ENCODE measurements around the gene RGS3. TPM values are rescaled to one million over a fixed set of nuclear protein-coding genes. Genes with fewer than 3 reads are reported as not detected.
A peak's percentile ranks its signal among the peaks of the same experiment; 100 is the strongest.

Gene RGS3
- total RNA-seq, 4 donors from 2014 or later: 76.0 to 169 (median 105) TPM

GRCh38 chr9:113532809-113533190 lies 69.3 kb downstream of the RGS3 start:
- TF ChIP-seq, protein P1, sequence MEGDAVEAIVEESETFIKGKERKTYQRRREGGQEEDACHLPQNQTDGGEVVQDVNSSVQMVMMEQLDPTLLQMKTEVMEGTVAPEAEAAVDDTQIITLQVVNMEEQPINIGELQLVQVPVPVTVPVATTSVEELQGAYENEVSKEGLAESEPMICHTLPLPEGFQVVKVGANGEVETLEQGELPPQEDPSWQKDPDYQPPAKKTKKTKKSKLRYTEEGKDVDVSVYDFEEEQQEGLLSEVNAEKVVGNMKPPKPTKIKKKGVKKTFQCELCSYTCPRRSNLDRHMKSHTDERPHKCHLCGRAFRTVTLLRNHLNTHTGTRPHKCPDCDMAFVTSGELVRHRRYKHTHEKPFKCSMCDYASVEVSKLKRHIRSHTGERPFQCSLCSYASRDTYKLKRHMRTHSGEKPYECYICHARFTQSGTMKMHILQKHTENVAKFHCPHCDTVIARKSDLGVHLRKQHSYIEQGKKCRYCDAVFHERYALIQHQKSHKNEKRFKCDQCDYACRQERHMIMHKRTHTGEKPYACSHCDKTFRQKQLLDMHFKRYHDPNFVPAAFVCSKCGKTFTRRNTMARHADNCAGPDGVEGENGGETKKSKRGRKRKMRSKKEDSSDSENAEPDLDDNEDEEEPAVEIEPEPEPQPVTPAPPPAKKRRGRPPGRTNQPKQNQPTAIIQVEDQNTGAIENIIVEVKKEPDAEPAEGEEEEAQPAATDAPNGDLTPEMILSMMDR (IDR thresholded peaks at IDR 0.05): no peak
- no peak for DNase-seq (ENCODE audit: low spot score)
- ATAC-seq (ENCODE audit: low FRiP score): no peak

GRCh38 chr9:113533335-113534225 lies 70.1 kb downstream of the RGS3 start:
- DNase-seq (ENCODE audit: low spot score) (no peak), ATAC-seq (ENCODE audit: low FRiP score) (no peak)
- TF ChIP-seq, protein P1 (IDR thresholded peaks at IDR 0.05): no peak

DNA sequence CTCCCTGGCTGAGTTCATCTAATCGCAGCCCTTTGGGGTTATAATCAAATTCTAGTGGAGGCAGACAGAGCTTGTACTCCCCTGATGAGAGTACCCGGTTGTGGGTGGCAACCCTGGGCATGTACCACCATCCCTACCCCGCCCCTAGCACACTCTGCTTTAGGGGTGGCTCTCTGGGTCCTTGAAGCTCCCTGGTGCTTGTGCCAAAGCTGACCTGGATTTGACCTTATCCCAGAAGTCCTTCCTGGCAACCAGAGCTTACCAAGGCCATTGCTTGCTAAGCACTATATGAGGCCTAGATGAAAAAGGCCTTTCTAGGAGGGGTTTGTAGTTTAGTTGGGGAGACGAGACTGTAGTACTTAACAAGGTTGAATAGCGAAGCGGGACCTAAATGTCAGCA lies 72.2 kb downstream of the RGS3 start:
- TF ChIP-seq, protein P1 (IDR thresholded peaks at IDR 0.05): no peak
- DNase-seq (ENCODE audit: low spot score) (no peak), ATAC-seq (ENCODE audit: low FRiP score) (no peak)

DNA sequence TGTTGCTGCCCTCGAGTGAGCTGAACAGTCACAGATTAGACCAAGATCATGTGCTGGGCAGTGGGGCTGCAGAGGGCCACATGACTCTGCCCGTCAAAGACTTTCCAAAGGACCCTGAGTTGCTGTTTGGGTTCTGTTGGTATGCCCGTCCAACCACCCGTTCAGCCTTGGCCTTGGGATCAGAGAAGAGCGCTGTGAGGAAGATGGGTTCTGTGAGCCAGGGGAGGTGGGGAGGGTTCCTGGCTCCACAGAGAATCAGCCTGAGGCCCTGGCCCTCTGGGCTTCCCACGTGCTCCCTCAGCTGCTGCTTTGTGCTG lies 72.6 kb downstream of the RGS3 start:
- no peak for DNase-seq (ENCODE audit: low spot score)
- TF ChIP-seq, protein P1 (IDR thresholded peaks at IDR 0.05): no peak
- peak; percentile 38 for ATAC-seq (ENCODE audit: low FRiP score)

DNA sequence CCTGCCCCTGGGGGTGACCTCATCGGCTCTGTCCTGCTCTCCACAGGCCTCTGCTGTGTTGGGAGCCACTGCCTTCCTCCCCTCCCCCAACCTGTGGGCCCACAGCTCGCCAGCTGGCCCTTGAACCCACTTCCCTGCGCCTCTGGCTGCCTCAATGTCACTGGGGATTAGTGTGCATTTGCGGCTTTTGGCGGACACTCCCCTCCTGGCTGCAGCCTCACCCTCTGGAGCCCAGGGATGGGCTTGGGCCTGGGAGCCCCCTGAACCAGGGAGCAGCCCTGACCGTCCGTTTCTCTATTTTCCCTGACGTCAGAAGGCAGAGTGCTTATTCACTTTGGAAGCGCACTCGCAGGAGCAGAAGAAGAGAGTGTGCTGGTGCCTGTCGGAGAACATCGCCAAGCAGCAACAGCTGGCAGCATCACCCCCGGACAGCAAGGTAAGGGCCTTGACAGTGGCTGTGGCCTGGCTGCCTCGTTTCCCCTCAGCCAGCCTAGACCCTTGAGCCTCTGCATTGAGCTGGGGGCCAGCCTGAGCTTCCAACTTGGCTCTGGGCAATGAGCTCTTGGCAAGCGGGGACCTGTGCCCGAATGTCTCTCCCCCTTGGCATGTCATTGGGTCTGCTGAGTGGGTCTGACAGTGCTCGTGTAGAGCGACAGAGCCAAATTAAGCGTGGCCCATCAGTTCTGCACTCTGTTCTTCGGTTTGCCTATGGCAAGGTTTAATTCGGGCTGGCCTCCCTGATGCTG lies 73.1 kb downstream of the RGS3 start:
- TF ChIP-seq, protein P1 (IDR thresholded peaks at IDR 0.05): no peak
- DNase-seq (ENCODE audit: low spot score) (no peak), ATAC-seq (ENCODE audit: low FRiP score) (peak; percentile 20)

DNA sequence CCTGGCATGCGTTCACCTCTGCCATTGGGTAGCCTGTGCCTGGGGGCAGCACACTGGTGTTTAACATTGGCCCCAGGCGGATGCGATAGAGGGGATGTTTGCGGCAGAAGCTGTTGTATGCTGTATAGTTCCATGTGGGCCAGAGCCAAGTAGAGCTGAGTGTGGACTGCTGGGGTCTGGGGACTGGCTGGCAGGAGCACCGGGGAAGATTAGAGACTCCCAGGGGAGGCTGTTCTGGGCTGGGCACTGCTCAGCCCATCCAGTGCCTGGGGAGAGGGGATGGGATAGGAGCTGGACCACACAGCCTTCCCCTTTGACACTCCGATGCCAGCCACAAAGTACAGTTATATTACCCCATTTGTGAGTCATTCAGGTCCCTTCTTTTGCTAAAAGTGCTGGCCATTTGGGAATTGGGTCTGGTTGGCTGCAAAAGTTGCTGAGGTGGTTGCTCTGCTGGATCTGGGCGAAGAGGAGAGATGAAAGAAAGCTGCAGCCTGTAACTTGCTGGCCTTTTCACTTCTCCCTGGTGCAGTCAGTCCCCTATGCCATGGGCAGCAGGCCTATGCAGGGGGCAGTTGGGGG lies 73.8 kb downstream of the RGS3 start:
- ATAC-seq (ENCODE audit: low FRiP score): no peak
- TF ChIP-seq, protein P1 (IDR thresholded peaks at IDR 0.05): no peak
- no peak for DNase-seq (ENCODE audit: low spot score)

All from omental fat pad (tissue), 4 donors.